IPS-NIHi7 (cell line): ENCODE measurements around the gene SGPL1.
A peak's percentile ranks its signal among the peaks of the same experiment; 100 is the strongest.

ENCODE experiments used
- DNase-seq: peaks from one replicate; pipeline ENCODE4 v3.0.0; 2012; ENCODE audit warnings: mixed read lengths; ENCODE audit errors: extremely low spot score

SGPL1 gene

DNA sequence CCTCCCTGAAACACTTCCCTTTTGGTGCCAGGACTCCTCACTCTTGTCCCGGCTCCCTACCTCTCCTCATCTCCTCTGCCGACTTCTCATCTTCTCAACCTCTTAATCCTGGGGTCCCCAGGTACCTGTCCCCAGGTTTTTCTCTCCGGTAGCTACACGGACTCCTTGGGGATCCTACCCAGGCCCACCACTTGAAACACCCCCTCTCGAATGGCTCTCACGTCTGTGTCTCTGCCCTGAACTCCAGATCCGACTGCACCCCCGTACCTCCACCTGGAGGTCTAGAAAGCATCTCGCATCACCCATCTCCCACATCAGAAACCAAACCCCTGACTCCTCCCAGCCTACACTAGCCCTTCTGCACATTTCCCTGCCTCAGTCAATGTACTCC, 35.4 kb upstream of the SGPL1 start:
- DNase-seq, result no peak

- DNase-seq, result no peak
Measured at GRCh38 chr10:70780772-70781171, 35.0 kb upstream of the SGPL1 start.

- DNase-seq, result no peak
Measured at GRCh38 chr10:70781461-70782051, 34.2 kb upstream of the SGPL1 start.

DNA sequence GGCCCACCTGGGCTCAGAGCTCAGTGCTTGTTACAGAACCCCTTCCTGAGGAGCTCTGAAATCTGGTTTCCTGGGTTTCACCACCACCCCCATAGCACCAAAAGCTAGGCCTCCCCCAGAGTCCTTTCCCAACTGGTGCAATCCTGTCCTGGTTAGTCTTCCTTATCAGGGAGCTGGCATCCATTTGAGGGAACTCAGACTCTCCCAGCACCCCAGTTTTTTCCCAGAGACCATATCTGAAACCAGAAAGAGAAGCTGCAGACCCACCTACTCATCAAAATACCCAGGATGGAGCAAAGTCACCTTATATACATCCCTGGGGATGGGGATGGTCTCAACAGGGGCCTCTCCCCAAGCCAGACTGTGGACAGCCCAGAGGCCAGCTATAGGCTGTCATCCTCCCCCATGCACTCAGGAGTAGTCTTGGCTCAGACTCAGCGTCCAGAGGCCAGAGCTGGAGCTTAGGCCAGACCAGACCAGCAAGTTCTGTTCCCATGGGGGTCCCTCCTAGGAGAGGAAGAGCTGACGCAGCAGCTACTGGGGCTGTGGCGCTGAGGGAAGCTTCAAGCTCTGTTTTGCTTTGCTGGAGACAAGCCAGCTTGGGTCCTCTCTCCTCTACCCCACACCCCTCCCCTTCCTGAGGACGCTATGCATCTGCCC, 33.5 kb upstream of the SGPL1 start:
- no peak for DNase-seq

DNA sequence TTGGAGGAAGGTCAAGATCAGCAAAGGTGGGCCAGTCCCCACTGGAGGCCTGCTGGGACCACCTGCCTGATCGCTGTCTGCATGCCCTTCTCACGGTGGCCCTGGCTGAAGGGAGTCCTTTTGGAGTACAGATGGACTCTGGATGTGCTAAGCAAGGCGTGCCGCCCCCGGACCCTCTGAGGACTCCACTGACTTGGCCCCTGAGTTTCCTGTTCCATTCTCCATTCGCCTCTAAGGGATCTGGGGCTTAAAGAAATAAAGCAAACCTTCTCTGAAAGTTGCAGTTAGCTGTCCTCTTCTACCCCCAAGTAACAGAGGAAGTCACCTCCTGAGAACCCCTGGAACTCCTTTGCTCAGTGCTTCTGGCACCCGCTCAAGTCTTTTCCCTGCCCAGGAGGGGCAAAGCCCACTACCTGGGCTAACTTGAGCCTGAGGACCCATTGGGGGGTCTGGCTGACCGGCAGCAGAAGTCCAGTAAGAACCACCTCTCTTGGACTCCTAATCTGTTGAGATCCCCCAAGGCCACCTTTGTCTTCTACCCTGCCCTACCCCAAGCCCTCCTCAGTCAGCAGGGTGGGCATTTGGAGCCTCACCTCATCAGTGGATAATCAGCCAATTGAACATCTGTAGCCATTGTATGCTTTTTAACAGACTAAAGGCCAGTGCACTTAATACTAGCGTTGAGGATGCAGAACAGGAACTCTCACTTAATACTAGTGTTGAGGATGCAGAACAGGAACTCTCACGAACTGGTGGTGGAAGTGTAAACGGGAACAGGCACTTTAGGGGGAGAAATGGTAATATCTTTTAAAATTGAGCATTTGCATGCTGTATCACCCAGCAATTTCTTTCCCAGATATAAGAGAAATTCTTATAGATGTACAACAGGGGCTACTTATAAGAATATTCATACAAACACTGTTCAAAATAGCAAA, 32.7 kb upstream of the SGPL1 start:
- DNase-seq, result no peak

- DNase-seq, result no peak
Measured at GRCh38 chr10:70784016-70784415, 31.7 kb upstream of the SGPL1 start.

- peak; percentile 20 for DNase-seq
Measured at GRCh38 chr10:70784471-70784870, 31.3 kb upstream of the SGPL1 start.

DNA sequence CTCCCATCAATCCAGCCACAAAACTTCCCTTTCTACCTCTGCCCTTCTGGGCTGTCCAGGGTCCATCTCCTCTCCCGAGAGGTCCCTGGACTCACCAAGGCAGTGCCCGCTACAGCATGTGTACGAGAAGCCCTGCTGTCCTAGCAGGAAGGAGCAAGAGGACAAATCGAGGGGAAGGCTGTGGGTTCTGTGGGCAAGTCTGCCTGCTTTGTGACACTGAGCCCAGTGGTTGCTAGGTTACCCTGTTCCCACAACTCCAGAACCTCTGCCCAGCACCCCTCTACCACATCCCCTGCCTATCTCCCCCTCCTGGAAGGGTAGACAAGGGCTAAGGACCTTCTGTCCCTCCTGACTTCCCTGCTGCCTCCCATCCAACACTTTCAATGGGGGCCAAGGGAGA, 30.6 kb upstream of the SGPL1 start, which contains the start of gene TBATA:
TBATA (minus strand) TSS at position 188 of the 400 bp plus-strand sequence. CDS start 1,998 bp downstream, outside the sequence.
- DNase-seq, result peak; percentile 11

DNA sequence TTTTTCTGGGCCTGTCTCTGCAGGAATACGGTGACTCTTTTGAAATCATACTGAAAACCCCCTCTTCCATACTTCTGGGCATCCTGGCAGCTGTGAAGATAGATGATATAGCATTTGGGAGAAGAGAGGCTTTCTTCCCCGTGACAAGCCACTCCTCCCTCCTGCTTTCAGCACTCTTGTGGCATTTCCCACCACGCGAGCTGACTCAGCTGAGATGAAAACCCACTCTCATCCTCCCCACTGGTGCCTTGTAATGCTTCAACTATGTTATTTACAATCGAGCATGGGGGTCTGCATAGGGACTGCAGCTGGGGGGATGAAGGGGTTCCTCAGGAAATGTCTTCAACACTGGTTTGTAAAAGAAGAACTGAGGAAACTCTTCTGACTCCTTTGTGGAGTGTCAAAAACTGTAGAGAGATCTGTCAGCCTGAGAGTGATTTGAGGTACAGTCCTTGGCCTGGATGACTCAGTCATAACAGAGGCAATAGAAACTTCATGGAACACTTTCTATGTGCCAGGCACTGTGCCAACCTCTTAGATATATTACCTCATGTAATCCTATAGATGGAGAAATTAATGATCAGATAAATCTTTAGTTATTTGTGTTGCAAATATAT, 28.8 kb upstream of the SGPL1 start:
- DNase-seq, result no peak

- no peak for DNase-seq
Measured at GRCh38 chr10:70791386-70792039, 24.2 kb upstream of the SGPL1 start.

GRCh38 chr10:70795613-70796012, 20.1 kb upstream of the SGPL1 start:
- DNase-seq, result no peak

DNA sequence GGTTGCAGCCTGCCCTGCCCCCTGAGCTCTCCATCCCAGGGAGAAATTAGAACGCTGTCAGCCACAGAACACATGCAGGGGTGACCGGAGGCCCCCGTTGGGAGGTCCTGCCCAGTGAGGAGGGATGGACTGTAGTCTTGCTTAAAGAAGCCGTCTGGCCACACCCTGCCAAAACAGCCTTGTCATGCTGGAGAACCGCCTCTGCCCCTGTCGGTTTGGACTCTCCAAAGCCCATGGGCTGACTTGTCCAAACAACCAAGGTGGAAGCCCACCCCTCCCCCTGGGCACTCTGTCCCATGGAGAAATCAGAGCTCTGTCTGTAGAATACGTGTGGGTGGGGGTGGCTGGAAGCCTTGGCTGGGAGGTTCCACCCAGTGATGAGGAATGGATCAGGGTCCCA, 17.9 kb upstream of the SGPL1 start:
- no peak for DNase-seq

DNA sequence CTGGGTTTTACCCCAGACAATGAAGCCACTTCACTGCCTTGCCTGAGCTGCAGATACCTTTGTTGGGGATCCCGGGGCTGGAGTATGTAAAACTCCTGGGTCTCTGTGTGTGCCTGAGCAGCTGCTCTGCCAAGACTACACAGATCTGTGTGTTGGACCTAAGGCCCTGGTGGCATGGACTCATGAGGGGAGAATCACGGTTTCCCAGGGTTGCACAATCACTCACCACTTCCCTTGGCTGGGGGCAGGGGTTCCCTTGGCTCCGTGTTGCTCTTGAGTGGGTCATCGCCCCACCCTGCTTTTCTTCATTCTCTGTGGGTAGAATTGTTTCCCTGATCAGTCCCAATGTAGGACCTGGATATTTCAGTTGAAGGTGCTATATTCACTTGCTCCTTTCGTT, 16.6 kb upstream of the SGPL1 start:
- no peak for DNase-seq

DNA sequence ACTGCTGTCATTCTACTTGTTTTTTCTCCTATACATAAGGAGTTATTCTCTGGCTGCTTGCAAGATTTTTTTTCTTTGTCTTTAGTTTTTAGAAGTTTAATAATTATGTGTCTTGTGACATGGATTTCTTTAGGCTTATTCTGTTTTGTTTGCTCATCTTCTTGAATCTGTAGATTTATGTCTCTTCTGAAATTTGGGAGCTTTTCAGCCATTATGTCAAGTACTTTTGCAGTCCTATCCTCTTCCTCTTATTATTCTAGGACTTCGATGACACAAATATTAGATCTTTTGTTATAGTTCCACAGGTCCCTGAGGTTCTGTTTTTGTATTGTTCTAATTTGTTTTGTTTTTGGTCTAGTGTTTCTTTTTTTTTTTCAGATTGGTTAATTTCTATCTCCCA, 13.9 kb upstream of the SGPL1 start:
- DNase-seq, result no peak

DNA sequence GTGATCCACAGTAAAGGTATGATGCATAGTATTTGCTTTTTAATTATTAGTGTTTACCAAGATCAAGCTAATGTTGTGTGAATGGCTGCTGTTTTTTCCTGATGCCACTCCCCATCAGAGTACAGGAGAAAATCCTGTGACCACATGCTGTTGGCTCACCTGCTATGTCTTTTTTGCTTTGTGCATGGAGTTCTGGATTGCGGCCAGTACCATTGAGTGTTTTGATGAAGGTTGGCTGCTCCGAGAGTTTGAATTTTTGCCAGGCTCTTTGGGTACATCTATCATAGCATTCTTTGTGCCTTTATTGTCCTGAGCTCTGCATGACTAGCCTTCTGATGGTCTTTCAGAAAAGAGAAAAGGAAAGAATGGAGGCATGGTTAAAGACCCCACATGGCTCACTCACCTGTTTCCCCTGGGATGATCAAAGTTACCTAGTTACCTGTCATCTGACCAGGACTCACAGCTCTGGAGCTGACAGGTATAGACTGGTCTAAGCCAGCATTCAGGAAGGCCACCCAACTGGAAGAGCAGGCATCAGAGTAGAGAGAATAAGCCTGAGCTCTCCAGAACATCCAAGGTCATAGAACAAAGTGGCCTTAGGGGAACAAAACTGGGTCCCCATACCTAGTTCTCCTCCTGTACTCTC, 11.8 kb upstream of the SGPL1 start:
- DNase-seq, result no peak

DNA sequence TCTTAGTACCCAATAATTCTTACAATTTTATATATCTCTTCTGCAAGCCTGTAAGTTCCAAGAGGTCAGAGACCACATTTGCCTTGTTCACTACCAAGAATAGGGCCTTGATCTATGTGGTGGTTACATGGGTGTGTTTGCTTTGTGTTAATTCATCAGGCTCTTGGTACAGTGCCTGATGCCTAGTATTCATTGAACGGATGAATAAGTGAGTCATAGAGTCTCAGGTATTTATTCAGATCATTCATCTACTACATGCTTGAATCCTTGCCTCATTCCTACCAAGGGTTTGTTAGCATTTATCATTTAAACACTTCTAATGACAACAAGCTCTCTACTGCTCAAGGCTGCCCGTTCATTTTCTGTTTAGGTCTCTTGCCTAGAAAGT, 11.3 kb upstream of the SGPL1 start:
- no peak for DNase-seq

DNA sequence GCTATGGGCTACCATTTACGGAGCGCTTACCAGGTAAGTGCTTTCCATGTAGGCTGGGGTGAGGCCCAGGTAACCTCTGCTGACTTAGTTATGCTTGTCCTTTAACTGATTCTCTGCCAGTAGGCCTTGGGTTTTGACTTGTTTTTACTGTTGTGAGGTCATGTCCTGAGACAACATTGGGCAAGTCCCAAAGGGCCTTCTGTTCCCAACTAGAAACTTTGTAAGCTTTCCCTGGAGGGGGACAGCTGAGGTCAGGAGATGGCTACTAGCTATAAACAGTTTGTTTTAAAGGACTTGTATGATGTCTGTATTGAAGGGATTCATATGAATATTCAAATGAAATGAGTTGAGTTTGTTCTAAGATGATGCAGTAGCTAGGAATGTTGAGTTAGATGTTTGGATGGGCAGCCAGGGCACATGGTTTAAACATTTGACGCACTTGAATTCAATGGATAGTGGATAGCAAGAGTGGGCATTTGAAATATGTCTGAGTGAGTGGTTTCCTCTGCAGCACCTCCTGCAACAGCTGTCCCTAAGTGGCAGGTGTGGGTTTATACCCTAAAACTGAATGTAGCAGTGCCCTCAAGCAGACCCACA, 10.0 kb upstream of the SGPL1 start:
- no peak for DNase-seq

DNA sequence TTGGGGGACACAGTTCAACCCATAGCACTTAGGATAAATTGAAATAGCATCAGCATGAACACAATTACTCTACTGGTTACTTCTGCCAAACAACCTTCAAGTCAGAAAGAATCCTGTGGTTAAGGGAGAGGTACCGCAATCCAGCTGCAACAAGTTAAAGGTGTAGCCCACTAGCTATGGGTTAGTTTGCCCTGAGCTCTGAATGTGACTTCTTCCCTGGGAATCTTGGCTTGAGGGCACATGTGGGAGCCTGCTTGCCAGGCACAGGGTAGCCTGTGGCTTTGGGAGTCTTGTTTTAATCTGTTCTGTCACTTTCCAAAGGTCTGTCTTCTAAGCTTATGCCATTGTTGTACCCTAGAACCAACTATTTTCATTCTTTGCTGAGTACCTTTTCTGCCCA, 8.9 kb upstream of the SGPL1 start:
- DNase-seq, result no peak

- DNase-seq, result no peak
Measured at GRCh38 chr10:70807556-70807955, 8.2 kb upstream of the SGPL1 start.

DNA sequence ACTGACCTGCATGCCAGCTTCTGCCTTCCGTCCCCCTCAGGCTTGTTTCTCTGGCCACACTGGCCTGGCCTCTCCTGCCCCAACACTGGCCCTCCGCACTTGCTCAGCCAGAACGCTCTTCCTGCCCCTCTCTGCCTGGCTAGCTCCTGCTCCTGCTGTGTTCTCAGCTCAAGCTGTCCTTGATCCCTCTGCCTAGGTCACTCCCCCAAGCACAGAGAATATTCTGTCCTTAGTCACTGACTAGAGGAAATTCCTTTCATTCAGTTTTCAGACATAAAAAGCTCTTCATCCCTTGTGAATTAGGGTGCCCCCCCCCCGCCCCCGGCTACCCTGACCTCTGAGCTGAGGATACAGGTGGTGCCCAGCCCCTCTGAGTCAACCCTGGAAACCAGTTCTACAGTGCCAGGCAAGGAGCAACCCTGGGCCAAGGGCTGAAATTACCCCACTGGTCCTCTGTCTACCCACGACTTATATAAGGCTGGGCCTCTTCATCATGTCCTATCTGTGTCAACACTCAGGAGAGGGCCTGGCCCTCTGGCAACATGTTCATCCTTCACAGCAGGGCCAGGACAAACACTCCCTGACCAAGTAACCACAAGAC, 6.6 kb upstream of the SGPL1 start:
- no peak for DNase-seq
